K562 (cell line): Measurements from ENCODE around the gene TTBK2. TPM values are rescaled to one million over a fixed set of nuclear protein-coding genes. Genes with fewer than 3 reads are reported as not detected.

Source experiments
- ATAC-seq: fragments of 200-7000 bp; cut with Tn5 transposase; 3 replicates; pipeline ENCODE4 v1.9.1; 2020; ENCODE audit warnings: moderate library complexity
- BruUV-seq: library from RNA; stranded (reverse); fragments of 400-500 nt; replicated peaks from 2 replicates; lab custom pipeline; 2021; lab: Mats Ljungman, UMichigan
- CTCF ChIA-PET: fragments of 300-600 bp; formaldehyde crosslinking; extraction: SDS; loops from one replicate; lab custom pipeline; 2021; ENCODE audit warnings: low intra/inter-chr PET ratio; lab: Yijun Ruan, JAX
- POLR2A ChIA-PET: fragments of 300-600, 350-650 bp; sonication (Branson Sonifier 250); formaldehyde crosslinking; extraction: SDS; loops from one replicate; lab custom pipeline; 2021; ENCODE audit warnings: antibody characterized with exemption, inconsistent platforms; lab: Yijun Ruan, JAX
- DNase-seq, 4 experiments: peaks; one replicate each; pipeline versions ENCODE4 v3.0.0 to v3.0.0-alpha.2; 2011 to 2018; ENCODE audit warnings: low spot score in 3 of 4, mixed read lengths in 3 of 4; ENCODE audit errors: extremely low read depth in 1 of 4
- FAIRE-seq: peaks from 2 replicates; lab custom pipeline; 2011; peaks lifted over from hg19 to GRCh38; lab: Jason Lieb, UNC
- H2AFZ ChIP-seq: 2 replicates; pipeline ENCODE4 v1.6.0; 2011; ENCODE audit warnings: low read depth, low read length, control low read depth, inconsistent platforms
- H3K27ac ChIP-seq: fragments of 200-600 bp; 3 replicates; pipeline ENCODE4 v1.8.0; 2011; ENCODE audit warnings: low read depth, mild to moderate bottlenecking, control low read depth, inconsistent platforms, low read length, moderate library complexity, mixed read lengths; ENCODE audit errors: extremely low read depth
- H3K27me3 ChIP-seq, 2 experiments: fragments of 300-600 bp in 1 of 2; 2 replicates in 1 of 2; 3 replicates in 1 of 2; pipeline versions ENCODE4 v1.6.0 to v1.8.0; 2011; ENCODE audit warnings: inconsistent platforms in 2 of 2, low read length in 2 of 2, mild to moderate bottlenecking in 1 of 2, mixed read lengths in 1 of 2, moderate library complexity in 1 of 2; ENCODE audit not compliant: control insufficient read depth in 2 of 2, insufficient read depth in 2 of 2
- H3K36me3 ChIP-seq: fragments of 300-600 bp; 3 replicates; pipeline ENCODE4 v1.8.0; 2011; ENCODE audit warnings: mild to moderate bottlenecking, low read length, inconsistent platforms; ENCODE audit not compliant: control insufficient read depth, insufficient read depth
- H3K4me1 ChIP-seq, 2 experiments: fragments of 200-600 bp in 1 of 2; replicated peaks in 1 of 2; 2 replicates in 1 of 2; 3 replicates in 1 of 2; pipeline versions ENCODE4 v1.5.1 to v1.8.0; 2011; ENCODE audit warnings: inconsistent platforms in 2 of 2, low read length in 2 of 2, mild to moderate bottlenecking in 1 of 2, mixed read lengths in 1 of 2, moderate library complexity in 1 of 2; ENCODE audit not compliant: control insufficient read depth in 2 of 2, insufficient read depth in 2 of 2
- H3K4me2 ChIP-seq: 2 replicates; pipeline ENCODE4 v1.6.1; 2011; ENCODE audit warnings: low read length, control low read depth, inconsistent platforms, mixed read lengths; ENCODE audit not compliant: insufficient read depth
- H3K4me3 ChIP-seq: fragments of 200-600 bp; sonication (generic), shearing (Covaris generic); 2 replicates; pipeline ENCODE4 v1.5.1; 2016; ENCODE audit warnings: control low read depth, inconsistent platforms
- H3K79me2 ChIP-seq: fragments of 200-600 bp; 3 replicates; pipeline ENCODE4 v1.8.0; 2011; ENCODE audit warnings: low read length, inconsistent platforms; ENCODE audit not compliant: control insufficient read depth, insufficient read depth
- H3K9ac ChIP-seq, 2 experiments: 2 replicates each; pipeline versions ENCODE4 v1.6.0 to v1.6.1; 2011; ENCODE audit warnings: low read depth in 2 of 2, low read length in 2 of 2, control low read depth in 1 of 2, inconsistent platforms in 1 of 2, mild to moderate bottlenecking in 1 of 2, mixed read lengths in 1 of 2; ENCODE audit not compliant: insufficient read depth in 1 of 2
- H3K9me1 ChIP-seq: one replicate; pipeline ENCODE4 v1.6.0; 2011; ENCODE audit warnings: inconsistent platforms, mild to moderate bottlenecking, low read length, moderate library complexity; ENCODE audit not compliant: control insufficient read depth, insufficient read depth
- H3K9me3 ChIP-seq: replicated peaks from 2 replicates; pipeline ENCODE4 v1.5.1; 2011; ENCODE audit warnings: low read depth, low read length, inconsistent platforms; ENCODE audit not compliant: control insufficient read depth, insufficient read depth
- H4K20me1 ChIP-seq: replicated peaks from 2 replicates; pipeline ENCODE4 v1.6.1; 2011; ENCODE audit warnings: low read length, inconsistent platforms, mixed read lengths; ENCODE audit not compliant: control insufficient read depth, insufficient read depth
- AFF1 ChIP-seq, 2 experiments: fragments of 450-650 bp; IDR thresholded peaks; 2 replicates each; pipeline ENCODE4 v1.6.1; 2018; ENCODE audit warnings: mild to moderate bottlenecking in 2 of 2, low read depth in 1 of 2; ENCODE audit not compliant: partially characterized antibody in 2 of 2
- BRD4 ChIP-seq: fragments of 200-600 bp; sonication (generic); IDR thresholded peaks from 2 replicates; pipeline ENCODE4 v1.6.1; 2017; ENCODE audit warnings: inconsistent platforms
- PHB ChIP-seq: fragments of 250-450 bp; sonication (Bioruptor Pico); IDR thresholded peaks from 2 replicates; pipeline ENCODE4 v1.5.0; 2021
- POLR2B ChIP-seq: fragments of 450-650 bp; IDR thresholded peaks from 2 replicates; pipeline ENCODE4 v1.6.1; 2018; ENCODE audit warnings: low read depth; ENCODE audit not compliant: partially characterized antibody
- STAT5A ChIP-seq: IDR thresholded peaks from 2 replicates; pipeline ENCODE4 v1.6.1; 2012; ENCODE audit warnings: low read length, inconsistent platforms, borderline replicate concordance
- WGBS: fragments of 100-300 bp; shearing (Covaris generic); methylation state at CpG from one replicate; pipeline ENCODE4 v1.1.6; 2016; ENCODE audit warnings: low coverage, mixed read lengths; ENCODE audit not compliant: insufficient coverage; ENCODE audit errors: missing lambda C conversion rate; 5-methylcytosine and 5-hydroxymethylcytosine counted together
- in situ Hi-C: fragments of 300-500 bp; cut with MboI; formaldehyde crosslinking; loops from 4 replicates; pipeline ENCODE4 v1.15.0; 2018; ENCODE audit warnings: inconsistent platforms, mixed read lengths
- intact Hi-C: fragments of 100-400 bp; cut with micrococcal nuclease; formaldehyde crosslinking; loops from 2 replicates; pipeline ENCODE4 v1.14.2; 2022
- polyA plus RNA-seq, 8 experiments: library from polyadenylated mRNA; depleted of rRNA in 4 of 8; stranded (reverse) in 5 of 8; unstranded in 3 of 8; fragments of >200 nt; fragmentation: Nextera tagmentation in 2 of 8; fragmentation: Illumina TruSeq in 1 of 8; extraction: Ambion mirVana in 2 of 8; extraction: Trizol in 1 of 8; gene quantifications; 2 replicates each; pipeline versions ENCODE4 v1.2.1 to v1.2.3, GENCODE V29; 2011 to 2014; ENCODE audit warnings: inconsistent platforms in 1 of 8, missing spikeins in 1 of 8
- total RNA-seq, 7 experiments: library from RNA; depleted of rRNA in 6 of 7; stranded (reverse); fragments of >200 nt in 6 of 7; fragmentation: Illumina TruSeq in 2 of 7; extraction: Trizol in 2 of 7; gene quantifications; 2 replicates each; pipeline versions ENCODE4 v1.2.1 to v1.2.3, GENCODE V29; 2011 to 2021; ENCODE audit warnings: low replicate concordance in 1 of 7
- TF ChIP-seq, protein P1 (sequence below): sonication (generic); formaldehyde crosslinking; IDR thresholded peaks from 2 replicates; pipeline ENCODE4 v1.8.0; 2023; ENCODE audit warnings: missing genetic modification reagents, mild to moderate bottlenecking, borderline replicate concordance

Gene TTBK2
- total and polyA plus RNA-seq, 9 of the 15 experiments (the other 6 are each of a cell fraction or from before 2014, with no cell fraction given), result 0.89 to 8.0 (median 4.8) TPM

GRCh38 chr15:42741710-42742109, 178.9 kb downstream of the TTBK2 start:
- Histone ChIP-seq H3K9me3 (no peaks in the 10 kb centered on the region), H3K9ac (no peak overlapping the region), H4K20me1 (no peaks in the 10 kb centered on the region), H3K79me2 (peaks cover 5% of the 10 kb centered on the region), H3K36me3 (peaks cover 4% of the 10 kb centered on the region; the same call in 1 of the 3 replicates), H3K4me3 (no peak overlapping the region), H2AFZ (no peak overlapping the region), H3K27me3 (no peaks in the 10 kb centered on the region), H3K4me1 (peaks cover 0 to 11% of the 10 kb centered on the region in 2 experiments; a peak in 2 of 5 replicates), H3K9me1 (no peaks in the 10 kb centered on the region), H3K4me2 (no peak overlapping the region), H3K27ac (no peak overlapping the region)
- ChIA-PET POLR2A (no interaction called here), CTCF (no interaction called here)
- WGBS, result 60% methylated on average over 2 of the region's 2 CpGs
- in situ Hi-C loops, result no loop called here
- FAIRE-seq, result no peak
- no peak for ATAC-seq
- TF ChIP-seq POLR2B (no peak), BRD4 (no peak), STAT5A (no peak), PHB (no peak), AFF1 (IDR thresholded peaks at IDR 0.05; ENCODE audit: low read depth in 1 of 2, partially characterized antibody in 2 of 2) (no peak)
- TF ChIP-seq, protein P1, sequence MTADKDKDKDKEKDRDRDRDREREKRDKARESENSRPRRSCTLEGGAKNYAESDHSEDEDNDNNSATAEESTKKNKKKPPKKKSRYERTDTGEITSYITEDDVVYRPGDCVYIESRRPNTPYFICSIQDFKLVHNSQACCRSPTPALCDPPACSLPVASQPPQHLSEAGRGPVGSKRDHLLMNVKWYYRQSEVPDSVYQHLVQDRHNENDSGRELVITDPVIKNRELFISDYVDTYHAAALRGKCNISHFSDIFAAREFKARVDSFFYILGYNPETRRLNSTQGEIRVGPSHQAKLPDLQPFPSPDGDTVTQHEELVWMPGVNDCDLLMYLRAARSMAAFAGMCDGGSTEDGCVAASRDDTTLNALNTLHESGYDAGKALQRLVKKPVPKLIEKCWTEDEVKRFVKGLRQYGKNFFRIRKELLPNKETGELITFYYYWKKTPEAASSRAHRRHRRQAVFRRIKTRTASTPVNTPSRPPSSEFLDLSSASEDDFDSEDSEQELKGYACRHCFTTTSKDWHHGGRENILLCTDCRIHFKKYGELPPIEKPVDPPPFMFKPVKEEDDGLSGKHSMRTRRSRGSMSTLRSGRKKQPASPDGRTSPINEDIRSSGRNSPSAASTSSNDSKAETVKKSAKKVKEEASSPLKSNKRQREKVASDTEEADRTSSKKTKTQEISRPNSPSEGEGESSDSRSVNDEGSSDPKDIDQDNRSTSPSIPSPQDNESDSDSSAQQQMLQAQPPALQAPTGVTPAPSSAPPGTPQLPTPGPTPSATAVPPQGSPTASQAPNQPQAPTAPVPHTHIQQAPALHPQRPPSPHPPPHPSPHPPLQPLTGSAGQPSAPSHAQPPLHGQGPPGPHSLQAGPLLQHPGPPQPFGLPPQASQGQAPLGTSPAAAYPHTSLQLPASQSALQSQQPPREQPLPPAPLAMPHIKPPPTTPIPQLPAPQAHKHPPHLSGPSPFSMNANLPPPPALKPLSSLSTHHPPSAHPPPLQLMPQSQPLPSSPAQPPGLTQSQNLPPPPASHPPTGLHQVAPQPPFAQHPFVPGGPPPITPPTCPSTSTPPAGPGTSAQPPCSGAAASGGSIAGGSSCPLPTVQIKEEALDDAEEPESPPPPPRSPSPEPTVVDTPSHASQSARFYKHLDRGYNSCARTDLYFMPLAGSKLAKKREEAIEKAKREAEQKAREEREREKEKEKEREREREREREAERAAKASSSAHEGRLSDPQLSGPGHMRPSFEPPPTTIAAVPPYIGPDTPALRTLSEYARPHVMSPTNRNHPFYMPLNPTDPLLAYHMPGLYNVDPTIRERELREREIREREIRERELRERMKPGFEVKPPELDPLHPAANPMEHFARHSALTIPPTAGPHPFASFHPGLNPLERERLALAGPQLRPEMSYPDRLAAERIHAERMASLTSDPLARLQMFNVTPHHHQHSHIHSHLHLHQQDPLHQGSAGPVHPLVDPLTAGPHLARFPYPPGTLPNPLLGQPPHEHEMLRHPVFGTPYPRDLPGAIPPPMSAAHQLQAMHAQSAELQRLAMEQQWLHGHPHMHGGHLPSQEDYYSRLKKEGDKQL, result no peak
- DNase-seq, result no peak
- intact Hi-C loops, result no loop called here
- BruUV-seq, result no TSS peak
